HG03521 (cell line): Measurements from ENCODE around the gene MAN1A2.
A peak's percentile ranks its signal among the peaks of the same experiment; 100 is the strongest.
"Not testable (repeated sequence)": the region's sequence is repeated elsewhere in the genome, so short reads cannot be mapped to it uniquely, and the experiment has no call there.

Source experiments
- ATAC-seq: cut with Tn5 transposase; IDR thresholded peaks from one replicate; pipeline ENCODE4 v1.9.1; 2021; ENCODE audit warnings: mild to moderate bottlenecking, moderate library complexity; ENCODE audit not compliant: unreplicated experiment

Gene MAN1A2

GRCh38 chr1:117555806-117556205 is 188.6 kb downstream of the MAN1A2 start:
- no peak for ATAC-seq

DNA sequence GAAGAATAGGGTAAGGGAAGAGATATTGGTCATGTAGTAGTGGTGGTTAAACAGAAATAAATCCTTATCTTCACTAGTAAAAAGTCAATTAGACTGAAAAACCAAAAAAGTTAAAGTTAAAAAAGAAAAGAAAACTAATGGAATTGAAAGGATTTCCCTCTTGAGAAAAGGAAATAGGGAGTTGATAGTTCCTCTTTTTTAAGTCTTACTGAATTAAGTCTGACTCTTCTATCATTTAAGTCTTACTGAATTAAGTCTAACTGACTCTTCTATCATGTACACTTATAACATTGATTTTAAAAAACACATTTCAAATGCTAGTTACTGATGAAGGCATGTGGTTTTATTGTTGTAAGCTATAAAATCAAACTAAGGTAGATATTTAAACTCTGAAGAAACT is 189.1 kb downstream of the MAN1A2 start:
- ATAC-seq: no peak

DNA sequence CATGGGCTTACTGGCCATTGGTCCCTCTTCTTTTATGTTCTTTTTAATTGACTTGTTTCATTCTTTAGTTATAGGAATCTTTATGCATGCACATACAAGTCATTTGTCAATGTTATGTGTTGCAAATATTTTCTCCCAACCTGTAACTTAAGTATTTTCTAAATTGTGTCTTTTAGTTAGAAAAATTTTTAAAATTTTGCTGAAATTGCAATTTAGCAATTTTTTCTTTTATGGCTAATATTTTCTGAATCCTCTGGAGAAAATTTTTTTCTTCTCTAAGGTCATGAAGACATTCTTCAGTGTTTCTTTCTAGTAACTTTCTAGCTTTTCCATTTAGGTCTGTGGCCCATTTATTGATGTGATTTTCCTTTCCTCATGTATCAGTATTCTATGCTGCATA is 189.7 kb downstream of the MAN1A2 start:
- ATAC-seq: no peak

GRCh38 chr1:117558451-117558850 is 191.2 kb downstream of the MAN1A2 start:
- ATAC-seq: not testable (repeated sequence)

- no peak for ATAC-seq
Measured at GRCh38 chr1:117559139-117559538, 191.9 kb downstream of the MAN1A2 start.

GRCh38 chr1:117559985-117560384 is 192.7 kb downstream of the MAN1A2 start:
- no peak for ATAC-seq

- ATAC-seq: no peak
Measured at GRCh38 chr1:117561071-117561470, 193.8 kb downstream of the MAN1A2 start.

DNA sequence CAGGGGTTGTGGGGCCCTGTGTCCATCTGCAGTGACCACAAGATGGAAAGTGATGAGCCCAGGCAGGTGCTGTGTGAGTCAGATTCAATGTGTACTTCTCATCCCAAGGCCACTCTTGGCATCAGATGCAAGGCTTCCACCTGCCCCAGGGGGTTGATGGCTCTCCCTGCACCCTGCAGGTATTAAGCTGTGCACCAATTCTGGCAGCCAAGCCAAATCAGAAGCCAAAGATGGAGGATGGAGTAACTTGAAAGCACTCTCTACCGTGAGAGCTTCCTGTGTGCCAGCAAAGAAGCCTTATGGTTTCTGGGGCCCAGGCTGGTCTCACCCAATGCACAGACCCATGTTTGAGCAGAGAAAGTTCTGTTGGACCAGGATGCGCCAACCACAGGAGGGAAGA is 194.3 kb downstream of the MAN1A2 start:
- ATAC-seq: no peak

GRCh38 chr1:117562581-117563491 is 195.6 kb downstream of the MAN1A2 start:
- ATAC-seq: no peak

- ATAC-seq: no peak
Measured at GRCh38 chr1:117563492-117563875, 196.2 kb downstream of the MAN1A2 start.

GRCh38 chr1:117564227-117565075 is 197.2 kb downstream of the MAN1A2 start:
- ATAC-seq: no peak

- ATAC-seq: no peak
Measured at GRCh38 chr1:117565076-117565556, 197.9 kb downstream of the MAN1A2 start.

DNA sequence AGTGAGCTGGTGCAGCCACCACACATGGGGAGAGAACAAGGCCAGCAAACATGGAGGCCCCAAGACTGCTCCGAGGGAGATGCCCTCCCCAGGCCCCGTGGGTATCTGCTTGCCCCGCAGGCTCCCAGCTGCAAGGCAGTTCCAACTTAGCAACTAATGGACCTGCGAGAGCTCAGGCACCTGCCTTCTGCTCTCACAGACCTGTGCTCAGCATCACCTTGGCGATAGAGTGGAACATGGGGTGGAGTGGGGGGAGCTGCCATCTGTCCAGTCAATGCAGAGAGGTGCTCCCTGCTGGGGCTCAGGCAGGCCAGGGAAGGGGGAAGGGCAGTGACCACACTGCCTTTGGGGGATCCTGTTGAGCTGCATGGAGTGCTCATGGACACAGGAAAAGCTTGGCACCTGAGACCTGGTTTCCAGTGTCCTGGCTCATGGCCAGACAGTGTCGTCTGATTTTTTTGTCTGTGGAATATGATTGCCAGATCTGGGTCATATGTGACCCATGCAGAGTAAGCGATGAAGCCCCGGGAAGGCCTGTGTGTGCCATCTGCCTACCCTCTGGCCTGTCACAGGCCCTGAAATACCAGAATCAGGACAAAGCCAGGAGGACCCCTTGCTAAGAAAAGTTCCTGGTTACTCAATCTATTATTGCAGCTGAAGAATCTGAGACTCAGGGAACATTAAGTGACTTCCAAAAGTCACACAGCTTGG is 198.7 kb downstream of the MAN1A2 start:
- no peak for ATAC-seq

DNA sequence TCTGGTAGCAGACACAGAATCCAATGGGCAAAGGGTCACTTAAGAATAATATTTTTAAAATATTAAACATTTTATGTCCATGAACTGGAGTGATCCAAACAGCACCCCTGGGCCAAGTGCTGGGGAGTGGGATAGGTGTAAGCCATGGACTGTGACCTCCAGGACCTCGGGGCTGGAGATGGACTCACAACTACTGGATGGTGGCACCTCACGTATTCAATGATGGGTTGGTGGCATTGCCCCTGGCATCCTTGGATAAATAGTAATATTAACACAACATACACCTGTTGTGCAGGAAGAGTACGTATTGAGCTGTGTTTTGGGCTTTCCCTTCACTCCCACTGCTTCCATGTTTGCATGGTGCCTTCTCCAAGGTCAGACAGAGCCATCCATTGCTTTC is 199.3 kb downstream of the MAN1A2 start:
- no peak for ATAC-seq

GRCh38 chr1:117567435-117567834 is 200.2 kb downstream of the MAN1A2 start:
- ATAC-seq: no peak

DNA sequence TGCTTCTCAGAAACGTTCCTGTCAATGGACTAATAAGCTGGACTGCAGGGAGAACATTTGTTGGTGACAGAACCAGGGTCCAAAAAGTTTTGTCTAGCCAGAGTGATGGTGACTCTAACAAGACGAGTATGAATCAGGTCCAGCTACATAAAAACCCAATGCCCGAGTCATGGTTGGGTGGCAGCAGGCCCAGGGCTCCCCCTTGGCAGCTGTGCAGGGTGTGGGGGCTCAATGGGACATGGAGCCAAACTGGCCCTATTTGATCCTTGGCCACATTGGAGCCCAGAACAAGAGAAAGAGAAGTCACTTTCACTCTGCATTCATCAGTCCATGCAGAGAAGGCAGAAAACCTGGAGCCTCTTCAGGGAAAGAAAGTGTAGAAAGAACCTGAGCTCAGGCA is 200.7 kb downstream of the MAN1A2 start:
- ATAC-seq: no peak

DNA sequence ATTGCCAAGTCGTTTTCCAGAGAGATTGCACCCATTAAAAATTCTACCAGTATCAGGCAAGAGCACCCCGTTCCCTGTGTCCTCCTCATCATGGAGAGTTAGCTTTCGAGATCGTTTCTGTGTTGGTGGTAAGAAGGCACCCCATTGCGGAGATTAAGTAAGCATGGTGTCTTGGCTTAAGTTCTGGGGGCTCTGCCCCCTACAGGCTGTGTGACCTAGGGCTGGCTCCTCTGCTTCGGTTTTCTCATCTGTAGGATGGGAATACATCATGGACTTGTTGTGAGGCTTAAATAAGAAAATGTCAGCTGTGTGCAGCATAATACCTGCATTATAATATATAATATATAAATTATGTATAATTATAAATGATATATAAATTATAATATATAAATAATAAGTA is 201.8 kb downstream of the MAN1A2 start:
- ATAC-seq: no peak

- ATAC-seq: no peak
Measured at GRCh38 chr1:117569856-117570255, 202.6 kb downstream of the MAN1A2 start.

DNA sequence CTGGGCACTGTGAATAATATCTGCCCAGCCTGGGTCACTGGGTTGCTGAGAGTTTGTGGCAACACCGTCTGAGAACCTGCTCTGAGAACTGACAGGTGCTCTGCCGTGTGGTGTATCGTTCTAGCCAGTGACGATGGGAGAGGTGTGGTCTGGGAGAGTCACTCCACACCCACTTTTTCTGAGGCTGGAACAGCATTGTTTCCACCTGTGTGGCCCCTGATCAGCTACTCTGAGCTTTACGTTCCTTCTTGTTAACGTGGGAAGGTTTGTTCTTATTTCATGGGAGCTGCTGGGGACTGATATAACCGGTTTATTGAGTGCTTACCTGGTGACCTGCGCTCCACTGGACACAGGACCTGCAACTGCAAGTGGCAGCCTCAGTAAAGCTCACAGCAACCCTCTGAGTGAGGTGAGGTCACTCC is 203.8 kb downstream of the MAN1A2 start:
- no peak for ATAC-seq

GRCh38 chr1:117571496-117571895 is 204.2 kb downstream of the MAN1A2 start:
- ATAC-seq: no peak

DNA sequence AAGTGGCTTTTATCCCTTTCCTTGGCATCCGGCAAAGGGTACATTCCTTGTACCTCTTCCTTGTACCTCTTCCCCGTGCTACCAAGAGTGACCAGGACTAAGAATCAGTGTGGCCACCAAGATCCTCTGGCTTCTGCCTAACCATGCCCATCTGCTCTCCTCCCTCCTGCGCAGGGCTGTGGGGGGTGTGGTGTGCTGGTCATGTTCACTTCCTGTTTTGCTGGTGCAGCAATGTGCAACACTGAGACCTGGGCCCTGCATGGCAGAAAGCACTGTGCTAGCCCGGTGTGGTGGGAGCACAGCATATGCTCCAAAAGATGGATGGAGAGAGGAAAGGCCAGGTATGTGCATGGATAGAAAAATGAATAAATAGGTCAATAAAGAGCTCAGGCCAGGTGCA is 205.3 kb downstream of the MAN1A2 start:
- ATAC-seq: peak; percentile 67
